ENCODE data around the gene IRS4.

IRS4 gene

GRCh38 chrX:108737754-108738153 lies 1.4 kb upstream of the IRS4 start:
- Histone ChIP-seq H3K4me1 (ENCODE audit: control insufficient read depth in 2 of 2, insufficient read depth in 1 of 2, low read depth in 1 of 2, low read length in 2 of 2) (no peaks in the 10 kb centered on the region), H3K18ac (ENCODE audit: low read length) (no peak overlapping the region), H3K4me2 (ENCODE audit: insufficient read depth, low read length, poor library complexity, severe bottlenecking) (peak overlapping the region; percentile 24), H3K36me3 (replicated peaks in 1 of 2; ENCODE audit: control insufficient read depth in 2 of 2, insufficient read depth in 2 of 2, low read length in 2 of 2) (no peaks in the 10 kb centered on the region), H4K8ac (ENCODE audit: low read depth, low read length) (no peak overlapping the region), H3K9me3 (replicated peaks in 1 of 2; ENCODE audit: control insufficient read depth in 2 of 2, insufficient read depth in 1 of 2, low read depth in 1 of 2, low read length in 2 of 2) (peaks cover 0 to 17% of the 10 kb centered on the region in 2 donors), H2BK5ac (ENCODE audit: low read length) (no peak overlapping the region), H2BK12ac (ENCODE audit: low read length) (no peak overlapping the region), H2AFZ (ENCODE audit: low read length) (peak overlapping the region; percentile 93), H3K23ac (ENCODE audit: low read depth, low read length, poor library complexity) (no peak overlapping the region), H3K27me3 (ENCODE audit: control insufficient read depth in 3 of 3, insufficient read depth in 3 of 3, low read depth in 1 of 3, low read length in 3 of 3) (peaks cover 0 to 27% (median 0%) of the 10 kb centered on the region in 3 experiments), H4K91ac (ENCODE audit: low read depth, low read length, poor library complexity) (no peak overlapping the region), H3K79me1 (ENCODE audit: low read depth, low read length) (no peaks in the 10 kb centered on the region), H3K4ac (ENCODE audit: low read length) (no peak overlapping the region), H2BK15ac (ENCODE audit: low read length) (no peak overlapping the region), H3K9ac (ENCODE audit: low read depth, low read length, poor library complexity) (no peak overlapping the region), H3K4me3 (ENCODE audit: low read length in 2 of 2) (peak overlapping the region; percentile 67 to 83), H3K27ac (replicated peaks; ENCODE audit: low read length) (peak overlapping the region; percentile 85), H2AK5ac (ENCODE audit: low read depth, low read length) (no peak overlapping the region), H3K14ac (ENCODE audit: low read length) (no peak overlapping the region), H2BK120ac (ENCODE audit: low read depth, low read length) (no peak overlapping the region)
- WGBS, 2 donors (ENCODE audit: extremely low coverage in 2 of 2, insufficient read length in 2 of 2, insufficient replicate concordance in 1 of 2), result no CpG with 5 or more reads among the region's 5 CpGs
- no peak for DNase-seq (ENCODE audit: low spot score)

- Histone ChIP-seq H3K23ac (ENCODE audit: low read depth, low read length, poor library complexity) (no peak overlapping the region), H3K4me1 (ENCODE audit: control insufficient read depth in 2 of 2, insufficient read depth in 1 of 2, low read depth in 1 of 2, low read length in 2 of 2) (peaks cover 0 to 3% of the 10 kb centered on the region in 2 donors), H3K9me3 (replicated peaks in 1 of 2; ENCODE audit: control insufficient read depth in 2 of 2, insufficient read depth in 1 of 2, low read depth in 1 of 2, low read length in 2 of 2) (peaks cover 0 to 17% of the 10 kb centered on the region in 2 donors), H3K14ac (ENCODE audit: low read length) (no peak overlapping the region), H3K79me1 (ENCODE audit: low read depth, low read length) (no peaks in the 10 kb centered on the region), H3K27me3 (ENCODE audit: control insufficient read depth in 3 of 3, insufficient read depth in 3 of 3, low read depth in 1 of 3, low read length in 3 of 3) (peaks cover 0 to 38% (median 0%) of the 10 kb centered on the region in 3 experiments), H2AK5ac (ENCODE audit: low read depth, low read length) (no peak overlapping the region), H2BK15ac (ENCODE audit: low read length) (peak overlapping the region; percentile 26), H3K36me3 (replicated peaks in 1 of 2; ENCODE audit: control insufficient read depth in 2 of 2, insufficient read depth in 2 of 2, low read length in 2 of 2) (no peaks in the 10 kb centered on the region), H2BK120ac (ENCODE audit: low read depth, low read length) (no peak overlapping the region), H2AFZ (ENCODE audit: low read length) (peak overlapping the region; percentile 93), H2BK12ac (ENCODE audit: low read length) (no peak overlapping the region), H4K91ac (ENCODE audit: low read depth, low read length, poor library complexity) (no peak overlapping the region), H3K4me3 (ENCODE audit: low read length in 2 of 2) (peak overlapping the region; percentile 67 to 99), H3K18ac (ENCODE audit: low read length) (peak overlapping the region; percentile 90), H4K8ac (ENCODE audit: low read depth, low read length) (no peak overlapping the region), H3K9ac (ENCODE audit: low read depth, low read length, poor library complexity) (peak overlapping the region; percentile 88), H3K27ac (replicated peaks; ENCODE audit: low read length) (peak overlapping the region; percentile 92), H3K4ac (ENCODE audit: low read length) (no peak overlapping the region), H3K4me2 (ENCODE audit: insufficient read depth, low read length, poor library complexity, severe bottlenecking) (peak overlapping the region; percentile 63), H2BK5ac (ENCODE audit: low read length) (peak overlapping the region; percentile 75)
- no CpG with 5 or more reads among the region's 82 CpGs for WGBS, 2 donors (ENCODE audit: extremely low coverage in 2 of 2, insufficient read length in 2 of 2, insufficient replicate concordance in 1 of 2)
- no peak for DNase-seq (ENCODE audit: low spot score)
Measured at GRCh38 chrX:108735679-108736508, 469 bp downstream of the IRS4 start.

GRCh38 chrX:108735091-108735678 lies 1.2 kb downstream of the IRS4 start:
- peak overlapping the region; percentile 38 for H3K14ac ChIP-seq (ENCODE audit: low read length)
- H3K27ac ChIP-seq (replicated peaks; ENCODE audit: low read length), result peak overlapping the region; percentile 92
- no peaks in the 10 kb centered on the region for H3K79me1 ChIP-seq (ENCODE audit: low read depth, low read length)
- peak overlapping the region; percentile 93 for H2AFZ ChIP-seq (ENCODE audit: low read length)
- WGBS, 2 donors (ENCODE audit: extremely low coverage in 2 of 2, insufficient read length in 2 of 2, insufficient replicate concordance in 1 of 2), result no CpG with 5 or more reads among the region's 36 CpGs
- H3K18ac ChIP-seq (ENCODE audit: low read length), result peak overlapping the region; percentile 90
- H3K36me3 ChIP-seq (replicated peaks in 1 of 2; ENCODE audit: control insufficient read depth in 2 of 2, insufficient read depth in 2 of 2, low read length in 2 of 2), result no peaks in the 10 kb centered on the region
- peak overlapping the region; percentile 63 for H3K4me2 ChIP-seq (ENCODE audit: insufficient read depth, low read length, poor library complexity, severe bottlenecking)
- DNase-seq (ENCODE audit: low spot score), result no peak
- H3K4me1 ChIP-seq (ENCODE audit: control insufficient read depth in 2 of 2, insufficient read depth in 1 of 2, low read depth in 1 of 2, low read length in 2 of 2), result peaks cover 0 to 3% of the 10 kb centered on the region in 2 donors
- no peak overlapping the region for H4K8ac ChIP-seq (ENCODE audit: low read depth, low read length)
- peak overlapping the region; percentile 53 for H2BK5ac ChIP-seq (ENCODE audit: low read length)
- H3K27me3 ChIP-seq (ENCODE audit: control insufficient read depth in 3 of 3, insufficient read depth in 3 of 3, low read depth in 1 of 3, low read length in 3 of 3), result peaks cover 0 to 38% (median 0%) of the 10 kb centered on the region in 3 experiments
- no peak overlapping the region for H4K91ac ChIP-seq (ENCODE audit: low read depth, low read length, poor library complexity)
- no peak overlapping the region for H2BK120ac ChIP-seq (ENCODE audit: low read depth, low read length)
- peaks cover 0 to 17% of the 10 kb centered on the region in 2 donors for H3K9me3 ChIP-seq (replicated peaks in 1 of 2; ENCODE audit: control insufficient read depth in 2 of 2, insufficient read depth in 1 of 2, low read depth in 1 of 2, low read length in 2 of 2)
- H3K23ac ChIP-seq (ENCODE audit: low read depth, low read length, poor library complexity), result no peak overlapping the region
- H3K9ac ChIP-seq (ENCODE audit: low read depth, low read length, poor library complexity), result peak overlapping the region; percentile 88
- H3K4me3 ChIP-seq (ENCODE audit: low read length in 2 of 2), result peak overlapping the region; percentile 67 to 99
- no peak overlapping the region for H3K4ac ChIP-seq (ENCODE audit: low read length)
- H2AK5ac ChIP-seq (ENCODE audit: low read depth, low read length), result no peak overlapping the region
- H2BK12ac ChIP-seq (ENCODE audit: low read length), result no peak overlapping the region
- no peak overlapping the region for H2BK15ac ChIP-seq (ENCODE audit: low read length)

- H3K18ac ChIP-seq (ENCODE audit: low read length), result peak overlapping the region; percentile 71
- no peak overlapping the region for H3K4ac ChIP-seq (ENCODE audit: low read length)
- peaks cover 0 to 3% of the 10 kb centered on the region in 2 donors for H3K4me1 ChIP-seq (ENCODE audit: control insufficient read depth in 2 of 2, insufficient read depth in 1 of 2, low read depth in 1 of 2, low read length in 2 of 2)
- H2BK120ac ChIP-seq (ENCODE audit: low read depth, low read length), result no peak overlapping the region
- no peak overlapping the region for H2BK12ac ChIP-seq (ENCODE audit: low read length)
- no peak overlapping the region for H4K91ac ChIP-seq (ENCODE audit: low read depth, low read length, poor library complexity)
- H3K36me3 ChIP-seq (replicated peaks in 1 of 2; ENCODE audit: control insufficient read depth in 2 of 2, insufficient read depth in 2 of 2, low read length in 2 of 2), result no peaks in the 10 kb centered on the region
- no peaks in the 10 kb centered on the region for H3K79me1 ChIP-seq (ENCODE audit: low read depth, low read length)
- no CpG with 5 or more reads among the region's 7 CpGs for WGBS, 2 donors (ENCODE audit: extremely low coverage in 2 of 2, insufficient read length in 2 of 2, insufficient replicate concordance in 1 of 2)
- no peak overlapping the region for H4K8ac ChIP-seq (ENCODE audit: low read depth, low read length)
- peak overlapping the region; percentile 82 for H3K14ac ChIP-seq (ENCODE audit: low read length)
- DNase-seq (ENCODE audit: low spot score), result no peak
- H2BK5ac ChIP-seq (ENCODE audit: low read length), result peak overlapping the region; percentile 13
- no peak overlapping the region for H3K23ac ChIP-seq (ENCODE audit: low read depth, low read length, poor library complexity)
- peaks cover 0 to 17% of the 10 kb centered on the region in 2 donors for H3K9me3 ChIP-seq (replicated peaks in 1 of 2; ENCODE audit: control insufficient read depth in 2 of 2, insufficient read depth in 1 of 2, low read depth in 1 of 2, low read length in 2 of 2)
- H2BK15ac ChIP-seq (ENCODE audit: low read length), result peak overlapping the region; percentile 37
- H2AFZ ChIP-seq (ENCODE audit: low read length), result no peak overlapping the region
- H3K9ac ChIP-seq (ENCODE audit: low read depth, low read length, poor library complexity), result peak overlapping the region; percentile 84
- H3K27ac ChIP-seq (replicated peaks; ENCODE audit: low read length), result no peak overlapping the region
- H3K4me2 ChIP-seq (ENCODE audit: insufficient read depth, low read length, poor library complexity, severe bottlenecking), result peak overlapping the region; percentile 63
- no peak overlapping the region for H2AK5ac ChIP-seq (ENCODE audit: low read depth, low read length)
- H3K27me3 ChIP-seq (ENCODE audit: control insufficient read depth in 3 of 3, insufficient read depth in 3 of 3, low read depth in 1 of 3, low read length in 3 of 3), result peaks cover 0 to 38% (median 0%) of the 10 kb centered on the region in 3 experiments
- H3K4me3 ChIP-seq (ENCODE audit: low read length in 2 of 2), result peak overlapping the region in 1 of 2 donors; percentile 99
Measured at GRCh38 chrX:108734426-108734825, 1.9 kb downstream of the IRS4 start.

Data from neuronal stem cell (in vitro differentiated cells).